Measurements from ENCODE around the gene TMEM165.

GRCh38 chr4:55409468-55410171, 13.9 kb downstream of the TMEM165 start:
- TF ChIP-seq ZFP1 (CRISPR knock-in tag; IDR thresholded peaks at IDR 0.05) (no peak), JUND (IDR thresholded peaks at IDR 0.05; ENCODE audit: borderline replicate concordance, low read depth, low read length) (no peak), JUND (tag; IDR thresholded peaks at IDR 0.05; ENCODE audit: borderline replicate concordance, low read depth, low read length) (no peak), KDM1A (IDR thresholded peaks at IDR 0.05) (no peak), IRF1 (CRISPR knock-in tag; IDR thresholded peaks at IDR 0.05; ENCODE audit: borderline replicate concordance) (no peak), POLR2AphosphoS5 (IDR thresholded peaks at IDR 0.05; ENCODE audit: control insufficient read depth, insufficient read depth, low read depth, low read length) (no peak), ZNF766 (CRISPR knock-in tag; conservative IDR thresholded peaks at IDR 0.05) (no peak), ZBTB40 (IDR thresholded peaks at IDR 0.05) (no peak), ZBTB40 (CRISPR knock-in tag; IDR thresholded peaks at IDR 0.05) (no peak), SIN3B (IDR thresholded peaks at IDR 0.05; ENCODE audit: low read depth) (no peak), FUS (optimal IDR thresholded peaks at IDR 0.05; ENCODE audit: low read depth, low read length) (no peak)
